Thyroid gland (tissue), 4 donors: Measurements from ENCODE around the gene RRBP1. TPM values are rescaled to one million over a fixed set of nuclear protein-coding genes. Genes with fewer than 3 reads are reported as not detected.

Experiments used
- DNase-seq, 2 donors: peaks; one replicate each; pipeline ENCODE4 v3.0.0-alpha.2; 2019
- H3K27ac ChIP-seq, 3 donors: fragments of 200-600 bp; sonication (generic); 1 replicate in 2 of 3; 2 replicates in 1 of 3; pipeline ENCODE4 v1.5.1; 2016 to 2019; ENCODE audit warnings: mild to moderate bottlenecking in 1 of 3, moderate library complexity in 1 of 3
- H3K27me3 ChIP-seq: fragments of 200-600 bp; sonication (generic); one replicate; pipeline ENCODE4 v1.5.1; 2019
- H3K36me3 ChIP-seq, 2 donors: fragments of 200-600 bp; sonication (generic); one replicate each; pipeline ENCODE4 v1.5.1; 2016 to 2019
- H3K4me1 ChIP-seq, 2 donors: fragments of 200-600 bp; sonication (generic); one replicate each; pipeline ENCODE4 v1.5.1; 2017 to 2019
- H3K4me3 ChIP-seq, 3 donors: fragments of 200-600 bp; sonication (generic); replicated peaks in 1 of 3; 1 replicate in 2 of 3; 2 replicates in 1 of 3; pipeline ENCODE4 v1.5.1; 2016; ENCODE audit warnings: mild to moderate bottlenecking in 1 of 3
- H3K9me3 ChIP-seq: fragments of 200-600 bp; sonication (generic); one replicate; pipeline ENCODE4 v1.5.1; 2017
- POLR2A ChIP-seq, 2 donors: fragments of 450-650 bp; IDR thresholded peaks; one replicate each; pipeline ENCODE4 v1.6.1; 2017; ENCODE audit warnings: antibody characterized with exemption in 2 of 2, mild to moderate bottlenecking in 2 of 2, moderate library complexity in 1 of 2
- WGBS, 2 donors: methylation state at CpG; one replicate each; pipeline ENCODE4 v1.1.5; 2017; 5-methylcytosine and 5-hydroxymethylcytosine counted together
- intact Hi-C: fragments of 100-400 bp; cut with DNase I; formaldehyde crosslinking; loops from one replicate; pipeline ENCODE4 v1.15.1; 2023
- total RNA-seq, 4 donors: library from RNA; depleted of rRNA; stranded (reverse); fragments of >200 nt; gene quantifications; one replicate each; pipeline ENCODE4 v1.2.3, GENCODE V29; 2016
- TF ChIP-seq, protein P1 (sequence below), 6 experiments: fragments of 200-600 bp in 3 of 6; fragments of 450-650 bp in 3 of 6; sonication (generic) in 3 of 6; IDR thresholded peaks; one replicate each; pipeline ENCODE4 v1.5.1; 2016 to 2019; ENCODE audit warnings: antibody characterized with exemption in 6 of 6, mild to moderate bottlenecking in 2 of 6, inconsistent platforms in 1 of 6, moderate library complexity in 1 of 6

Gene RRBP1
- total RNA-seq, 4 donors from 2014 or later = 149 to 287 (median 221) TPM

DNA sequence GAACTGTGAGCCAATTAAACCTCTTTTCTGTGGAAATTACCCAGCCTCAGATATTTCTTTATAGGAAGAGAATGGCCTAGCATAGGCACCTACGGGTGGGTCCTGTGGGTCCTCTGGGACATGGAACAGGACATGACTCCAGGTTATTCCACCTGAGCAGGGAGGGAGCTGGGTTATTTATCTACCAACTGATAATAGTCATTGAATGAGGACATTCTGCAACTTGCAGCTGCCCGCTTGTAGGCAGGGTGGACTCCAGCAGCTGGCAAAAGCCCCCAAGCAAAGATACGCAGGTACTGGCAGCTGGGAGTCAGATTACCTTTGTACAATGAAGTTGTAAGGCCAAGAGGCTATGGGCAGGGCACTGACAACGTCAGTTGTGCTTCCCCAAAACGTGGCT, 16.3 kb upstream of the RRBP1 start:
- TF ChIP-seq POLR2A (IDR thresholded peaks at IDR 0.05) = no peak
- TF ChIP-seq, protein P1, sequence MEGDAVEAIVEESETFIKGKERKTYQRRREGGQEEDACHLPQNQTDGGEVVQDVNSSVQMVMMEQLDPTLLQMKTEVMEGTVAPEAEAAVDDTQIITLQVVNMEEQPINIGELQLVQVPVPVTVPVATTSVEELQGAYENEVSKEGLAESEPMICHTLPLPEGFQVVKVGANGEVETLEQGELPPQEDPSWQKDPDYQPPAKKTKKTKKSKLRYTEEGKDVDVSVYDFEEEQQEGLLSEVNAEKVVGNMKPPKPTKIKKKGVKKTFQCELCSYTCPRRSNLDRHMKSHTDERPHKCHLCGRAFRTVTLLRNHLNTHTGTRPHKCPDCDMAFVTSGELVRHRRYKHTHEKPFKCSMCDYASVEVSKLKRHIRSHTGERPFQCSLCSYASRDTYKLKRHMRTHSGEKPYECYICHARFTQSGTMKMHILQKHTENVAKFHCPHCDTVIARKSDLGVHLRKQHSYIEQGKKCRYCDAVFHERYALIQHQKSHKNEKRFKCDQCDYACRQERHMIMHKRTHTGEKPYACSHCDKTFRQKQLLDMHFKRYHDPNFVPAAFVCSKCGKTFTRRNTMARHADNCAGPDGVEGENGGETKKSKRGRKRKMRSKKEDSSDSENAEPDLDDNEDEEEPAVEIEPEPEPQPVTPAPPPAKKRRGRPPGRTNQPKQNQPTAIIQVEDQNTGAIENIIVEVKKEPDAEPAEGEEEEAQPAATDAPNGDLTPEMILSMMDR (IDR thresholded peaks at IDR 0.05) = no peak
- WGBS, 2 donors = 64 to 71% methylated on average over 5 of the region's 5 CpGs
- H3K9me3 ChIP-seq = no peaks in the 10 kb centered on the region
- H3K4me1 ChIP-seq = peaks cover 13 to 27% of the 10 kb centered on the region in 2 donors
- H3K27me3 ChIP-seq = no peaks in the 10 kb centered on the region
- H3K27ac ChIP-seq = peak overlapping the region in 2 of 3 donors; percentile 47 to 69
- no peak for DNase-seq
- intact Hi-C loops = no loop called here
- H3K4me3 ChIP-seq = no peak overlapping the region
- H3K36me3 ChIP-seq = no peaks in the 10 kb centered on the region

DNA sequence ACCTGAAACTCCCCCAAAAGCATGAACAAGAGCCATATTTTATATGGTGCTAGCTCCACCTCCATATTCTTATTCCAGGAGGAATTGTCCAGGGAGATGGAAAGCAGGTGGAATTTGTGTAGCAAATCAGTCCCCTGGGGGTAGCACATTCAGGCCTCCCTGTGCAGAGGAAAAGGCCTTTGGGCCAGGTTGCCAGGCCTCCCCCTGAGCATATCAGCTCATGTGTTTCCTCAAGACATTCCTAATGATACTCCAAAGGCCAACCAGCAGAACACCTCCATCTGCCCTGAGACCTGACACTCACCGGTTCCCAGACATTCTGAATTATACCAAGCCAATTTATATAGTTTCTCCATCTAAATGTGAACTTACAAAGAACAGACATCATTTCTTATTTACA, 15.1 kb upstream of the RRBP1 start:
- Histone ChIP-seq H3K36me3 (no peaks in the 10 kb centered on the region), H3K27ac (peak overlapping the region; percentile 47 to 69 (median 68)), H3K4me3 (no peak overlapping the region), H3K4me1 (peaks cover 18 to 32% of the 10 kb centered on the region in 2 donors), H3K9me3 (no peaks in the 10 kb centered on the region), H3K27me3 (no peaks in the 10 kb centered on the region)
- intact Hi-C loops = no loop called here
- peak; percentile 81 to 82 for DNase-seq
- no peak for TF ChIP-seq POLR2A (IDR thresholded peaks at IDR 0.05)
- TF ChIP-seq, protein P1 (IDR thresholded peaks at IDR 0.05) = no peak
- 33 to 50% methylated on average over 1 of the region's 1 CpG for WGBS, 2 donors

DNA sequence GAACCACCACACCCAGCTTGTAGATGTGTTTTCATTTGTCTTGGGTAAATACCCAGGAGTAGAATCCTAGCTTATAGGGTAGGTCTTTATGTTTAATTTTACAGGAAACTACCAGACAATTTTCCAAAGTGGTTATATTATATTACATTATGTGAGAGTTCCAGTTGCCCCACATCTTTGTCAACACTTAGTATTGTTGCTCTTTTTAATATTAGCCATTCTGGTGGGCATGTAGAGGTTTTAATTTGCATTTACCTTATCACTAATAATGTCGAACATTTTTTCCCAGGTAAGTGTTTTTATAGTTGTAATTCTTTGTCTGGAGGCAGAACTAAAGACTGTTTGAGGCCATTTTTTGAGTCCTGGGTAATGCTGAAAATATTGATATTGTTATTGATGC, 14.2 kb upstream of the RRBP1 start:
- H3K36me3 ChIP-seq = no peaks in the 10 kb centered on the region
- peaks cover 21 to 40% of the 10 kb centered on the region in 2 donors for H3K4me1 ChIP-seq
- TF ChIP-seq POLR2A (IDR thresholded peaks at IDR 0.05) = no peak
- TF ChIP-seq, protein P1 (IDR thresholded peaks at IDR 0.05) = no peak
- 94 to 98% methylated on average over 1 of the region's 1 CpG for WGBS, 2 donors
- H3K27ac ChIP-seq = peak overlapping the region; percentile 13 to 68 (median 47)
- H3K27me3 ChIP-seq = no peaks in the 10 kb centered on the region
- H3K4me3 ChIP-seq = no peak overlapping the region
- no peak for DNase-seq
- no peaks in the 10 kb centered on the region for H3K9me3 ChIP-seq
- intact Hi-C loops = no loop called here

DNA sequence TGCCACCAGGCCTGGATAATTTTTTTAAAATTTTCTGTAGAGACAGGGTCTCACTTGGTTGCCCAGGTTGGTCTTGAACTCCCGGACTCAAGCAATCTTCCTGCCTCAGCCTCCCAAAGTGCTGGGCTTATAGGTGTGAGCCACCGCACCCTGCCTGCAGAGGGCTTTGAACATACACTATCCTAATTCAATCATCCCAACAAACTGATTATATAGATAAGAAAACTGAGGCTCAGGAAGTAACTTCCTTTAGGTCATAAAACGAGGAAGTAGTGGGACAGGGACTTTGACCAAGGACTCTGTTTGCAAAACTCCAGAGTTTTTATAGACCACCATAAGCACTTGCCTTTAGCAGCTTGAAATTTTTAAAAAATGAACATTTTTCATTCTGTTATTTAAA, 12.7 kb upstream of the RRBP1 start:
- TF ChIP-seq, protein P1 (IDR thresholded peaks at IDR 0.05) = no peak
- no peak for TF ChIP-seq POLR2A (IDR thresholded peaks at IDR 0.05)
- Histone ChIP-seq H3K4me3 (no peak overlapping the region), H3K27ac (peak overlapping the region in 1 of 3 donors; percentile 76), H3K9me3 (no peaks in the 10 kb centered on the region), H3K36me3 (no peaks in the 10 kb centered on the region), H3K4me1 (peaks cover 22 to 43% of the 10 kb centered on the region in 2 donors), H3K27me3 (no peaks in the 10 kb centered on the region)
- WGBS, 2 donors = 81 to 86% methylated on average over 3 of the region's 3 CpGs
- intact Hi-C loops = no loop called here
- DNase-seq = no peak

DNA sequence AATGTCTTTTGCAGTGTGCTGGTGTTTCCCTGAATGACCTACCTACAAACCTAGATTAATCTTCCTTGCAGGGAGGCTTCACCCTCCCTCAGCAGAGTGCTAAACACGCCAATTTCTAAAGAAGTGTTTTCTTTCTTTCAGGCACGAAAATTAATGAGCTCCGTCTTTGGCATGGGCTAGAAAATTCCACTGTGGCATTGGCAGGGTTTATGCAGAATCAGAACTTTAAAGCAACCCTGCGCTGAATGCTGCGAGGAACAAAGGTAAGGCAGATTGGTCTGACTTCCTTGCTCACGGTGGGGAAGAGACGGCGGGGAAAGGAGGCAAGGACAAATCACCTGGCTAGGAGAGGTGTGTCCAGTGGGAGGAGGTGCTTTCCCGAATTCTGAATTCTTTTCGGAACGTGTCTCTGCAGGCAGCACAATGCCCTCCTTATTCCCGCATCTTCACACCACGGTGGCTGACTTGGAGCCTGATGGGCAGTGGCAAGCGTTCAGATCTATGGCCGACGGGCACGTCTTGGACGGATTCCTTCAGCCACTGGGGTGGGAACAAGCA, 11.5 kb upstream of the RRBP1 start:
- H3K4me3 ChIP-seq = no peak overlapping the region
- TF ChIP-seq POLR2A (IDR thresholded peaks at IDR 0.05) = no peak
- TF ChIP-seq, protein P1 (IDR thresholded peaks at IDR 0.05) = no peak
- DNase-seq = peak; percentile 27 to 35
- peak overlapping the region in 2 of 3 donors; percentile 41 to 76 for H3K27ac ChIP-seq
- no peaks in the 10 kb centered on the region for H3K27me3 ChIP-seq
- no peaks in the 10 kb centered on the region for H3K36me3 ChIP-seq
- 58 to 67% methylated on average over 18 of the region's 18 CpGs for WGBS, 2 donors
- peaks cover 22 to 43% of the 10 kb centered on the region in 2 donors for H3K4me1 ChIP-seq
- intact Hi-C loops = no loop called here
- no peaks in the 10 kb centered on the region for H3K9me3 ChIP-seq
